K562 (cell line): Measurements from ENCODE around the gene HOXC5. TPM values are rescaled to one million over a fixed set of nuclear protein-coding genes. Genes with fewer than 3 reads are reported as not detected.
"Not testable (repeated sequence)": the region's sequence is repeated elsewhere in the genome, so short reads cannot be mapped to it uniquely, and the experiment has no call there.

Experiments
- ATAC-seq: fragments of 200-7000 bp; cut with Tn5 transposase; 3 replicates; pipeline ENCODE4 v1.9.1; 2020; ENCODE audit warnings: moderate library complexity
- BruUV-seq: library from RNA; stranded (reverse); fragments of 400-500 nt; replicated peaks from 2 replicates; lab custom pipeline; 2021; lab: Mats Ljungman, UMichigan
- CTCF ChIA-PET: fragments of 300-600 bp; formaldehyde crosslinking; extraction: SDS; loops from one replicate; lab custom pipeline; 2021; ENCODE audit warnings: low intra/inter-chr PET ratio; lab: Yijun Ruan, JAX
- POLR2A ChIA-PET: fragments of 300-600, 350-650 bp; sonication (Branson Sonifier 250); formaldehyde crosslinking; extraction: SDS; loops from one replicate; lab custom pipeline; 2021; ENCODE audit warnings: antibody characterized with exemption, inconsistent platforms; lab: Yijun Ruan, JAX
- DNase-seq, 4 experiments: peaks; one replicate each; pipeline versions ENCODE4 v3.0.0 to v3.0.0-alpha.2; 2011 to 2018; ENCODE audit warnings: low spot score in 3 of 4, mixed read lengths in 3 of 4; ENCODE audit errors: extremely low read depth in 1 of 4
- FAIRE-seq: peaks from 2 replicates; lab custom pipeline; 2011; peaks lifted over from hg19 to GRCh38; lab: Jason Lieb, UNC
- H2AFZ ChIP-seq: 2 replicates; pipeline ENCODE4 v1.6.0; 2011; ENCODE audit warnings: low read depth, low read length, control low read depth, inconsistent platforms
- H3K27ac ChIP-seq: fragments of 200-600 bp; 3 replicates; pipeline ENCODE4 v1.8.0; 2011; ENCODE audit warnings: low read depth, mild to moderate bottlenecking, control low read depth, inconsistent platforms, low read length, moderate library complexity, mixed read lengths; ENCODE audit errors: extremely low read depth
- H3K27me3 ChIP-seq, 2 experiments: fragments of 300-600 bp in 1 of 2; 2 replicates in 1 of 2; 3 replicates in 1 of 2; pipeline versions ENCODE4 v1.6.0 to v1.8.0; 2011; ENCODE audit warnings: inconsistent platforms in 2 of 2, low read length in 2 of 2, mild to moderate bottlenecking in 1 of 2, mixed read lengths in 1 of 2, moderate library complexity in 1 of 2; ENCODE audit not compliant: control insufficient read depth in 2 of 2, insufficient read depth in 2 of 2
- H3K36me3 ChIP-seq: fragments of 300-600 bp; 3 replicates; pipeline ENCODE4 v1.8.0; 2011; ENCODE audit warnings: mild to moderate bottlenecking, low read length, inconsistent platforms; ENCODE audit not compliant: control insufficient read depth, insufficient read depth
- H3K4me1 ChIP-seq, 2 experiments: fragments of 200-600 bp in 1 of 2; replicated peaks in 1 of 2; 2 replicates in 1 of 2; 3 replicates in 1 of 2; pipeline versions ENCODE4 v1.5.1 to v1.8.0; 2011; ENCODE audit warnings: inconsistent platforms in 2 of 2, low read length in 2 of 2, mild to moderate bottlenecking in 1 of 2, mixed read lengths in 1 of 2, moderate library complexity in 1 of 2; ENCODE audit not compliant: control insufficient read depth in 2 of 2, insufficient read depth in 2 of 2
- H3K4me2 ChIP-seq: 2 replicates; pipeline ENCODE4 v1.6.1; 2011; ENCODE audit warnings: low read length, control low read depth, inconsistent platforms, mixed read lengths; ENCODE audit not compliant: insufficient read depth
- H3K4me3 ChIP-seq: fragments of 200-600 bp; sonication (generic), shearing (Covaris generic); 2 replicates; pipeline ENCODE4 v1.5.1; 2016; ENCODE audit warnings: control low read depth, inconsistent platforms
- H3K79me2 ChIP-seq: fragments of 200-600 bp; 3 replicates; pipeline ENCODE4 v1.8.0; 2011; ENCODE audit warnings: low read length, inconsistent platforms; ENCODE audit not compliant: control insufficient read depth, insufficient read depth
- H3K9ac ChIP-seq, 2 experiments: 2 replicates each; pipeline versions ENCODE4 v1.6.0 to v1.6.1; 2011; ENCODE audit warnings: low read depth in 2 of 2, low read length in 2 of 2, control low read depth in 1 of 2, inconsistent platforms in 1 of 2, mild to moderate bottlenecking in 1 of 2, mixed read lengths in 1 of 2; ENCODE audit not compliant: insufficient read depth in 1 of 2
- H3K9me1 ChIP-seq: one replicate; pipeline ENCODE4 v1.6.0; 2011; ENCODE audit warnings: inconsistent platforms, mild to moderate bottlenecking, low read length, moderate library complexity; ENCODE audit not compliant: control insufficient read depth, insufficient read depth
- H3K9me3 ChIP-seq: replicated peaks from 2 replicates; pipeline ENCODE4 v1.5.1; 2011; ENCODE audit warnings: low read depth, low read length, inconsistent platforms; ENCODE audit not compliant: control insufficient read depth, insufficient read depth
- H4K20me1 ChIP-seq: replicated peaks from 2 replicates; pipeline ENCODE4 v1.6.1; 2011; ENCODE audit warnings: low read length, inconsistent platforms, mixed read lengths; ENCODE audit not compliant: control insufficient read depth, insufficient read depth
- WGBS: fragments of 100-300 bp; shearing (Covaris generic); methylation state at CpG from one replicate; pipeline ENCODE4 v1.1.6; 2016; ENCODE audit warnings: low coverage, mixed read lengths; ENCODE audit not compliant: insufficient coverage; ENCODE audit errors: missing lambda C conversion rate; 5-methylcytosine and 5-hydroxymethylcytosine counted together
- in situ Hi-C: fragments of 300-500 bp; cut with MboI; formaldehyde crosslinking; loops from 4 replicates; pipeline ENCODE4 v1.15.0; 2018; ENCODE audit warnings: inconsistent platforms, mixed read lengths
- intact Hi-C: fragments of 100-400 bp; cut with micrococcal nuclease; formaldehyde crosslinking; loops from 2 replicates; pipeline ENCODE4 v1.14.2; 2022
- polyA plus RNA-seq, 8 experiments: library from polyadenylated mRNA; depleted of rRNA in 4 of 8; stranded (reverse) in 5 of 8; unstranded in 3 of 8; fragments of >200 nt; fragmentation: Nextera tagmentation in 2 of 8; fragmentation: Illumina TruSeq in 1 of 8; extraction: Ambion mirVana in 2 of 8; extraction: Trizol in 1 of 8; gene quantifications; 2 replicates each; pipeline versions ENCODE4 v1.2.1 to v1.2.3, GENCODE V29; 2011 to 2014; ENCODE audit warnings: inconsistent platforms in 1 of 8, missing spikeins in 1 of 8
- total RNA-seq, 7 experiments: library from RNA; depleted of rRNA in 6 of 7; stranded (reverse); fragments of >200 nt in 6 of 7; fragmentation: Illumina TruSeq in 2 of 7; extraction: Trizol in 2 of 7; gene quantifications; 2 replicates each; pipeline versions ENCODE4 v1.2.1 to v1.2.3, GENCODE V29; 2011 to 2021; ENCODE audit warnings: low replicate concordance in 1 of 7

The HOXC5 gene
- total and polyA plus RNA-seq, 9 of the 15 experiments (the other 6 are each of a cell fraction or from before 2014, with no cell fraction given) = 0.10 to 0.44 (median 0.18) TPM; not detected in 4

DNA sequence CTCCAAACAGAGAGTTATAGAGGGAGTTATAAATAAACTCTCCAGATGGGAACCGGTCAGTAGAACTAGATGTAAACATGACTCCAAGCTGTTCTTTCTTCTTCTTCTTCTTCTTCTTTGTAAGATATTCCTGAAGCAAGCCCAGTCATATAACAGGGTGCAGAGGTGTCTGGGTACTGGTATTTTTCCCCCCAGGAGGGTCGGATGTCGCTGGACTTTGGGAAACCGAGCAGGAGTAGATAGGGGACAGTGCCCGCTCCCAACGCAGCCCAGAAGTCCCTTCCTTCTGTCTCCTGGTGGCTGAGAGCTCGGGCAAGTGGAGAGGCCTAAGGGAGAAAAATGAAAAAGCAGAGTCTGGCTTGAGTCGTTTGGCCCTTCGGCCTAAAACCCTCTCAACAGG, 46.3 kb downstream of the HOXC5 start:
- H3K27ac ChIP-seq, H3K9me1 ChIP-seq, H3K79me2 ChIP-seq, intact Hi-C loops, H3K27me3 ChIP-seq, ATAC-seq, H3K4me3 ChIP-seq, H3K9ac ChIP-seq, H3K4me1 ChIP-seq, H3K36me3 ChIP-seq, in situ Hi-C loops, BruUV-seq, H3K4me2 ChIP-seq, H2AFZ ChIP-seq, DNase-seq, H3K9me3 ChIP-seq, H4K20me1 ChIP-seq, FAIRE-seq, CTCF ChIA-PET: not testable (repeated sequence)
- POLR2A ChIA-PET = interaction anchor here (0.6 kb wide), 2 partner anchors 20 to 92 kb away, joined by 3 read pairs; no protein-coding TSS in a partner anchor
- 60% methylated on average over 7 of the region's 9 CpGs for WGBS

GRCh38 chr12:54080008-54080924, 47.4 kb downstream of the HOXC5 start:
- H3K4me3 ChIP-seq, H3K27ac ChIP-seq, BruUV-seq, H3K79me2 ChIP-seq, H3K9ac ChIP-seq, H3K27me3 ChIP-seq, CTCF ChIA-PET, H3K9me1 ChIP-seq, in situ Hi-C loops, H3K4me2 ChIP-seq, DNase-seq, H3K9me3 ChIP-seq, H2AFZ ChIP-seq, H3K36me3 ChIP-seq, FAIRE-seq, intact Hi-C loops, H4K20me1 ChIP-seq, ATAC-seq, H3K4me1 ChIP-seq: not testable (repeated sequence)
- 79% methylated on average over 18 of the region's 19 CpGs for WGBS
- POLR2A ChIA-PET = interaction anchor here (0.6 kb wide), 1 partner anchor 1392 kb away, joined by 4 read pairs; no protein-coding TSS in a partner anchor
